HL-60 (cell line): ENCODE results near the gene PPP1R3D.

ENCODE experiments used
- DNase-seq, 2 experiments: peaks; one replicate each; pipeline ENCODE4 v3.0.0-alpha.2; 2010 to 2020; ENCODE audit warnings: low read depth in 1 of 2, low spot score in 1 of 2
- H3K27ac ChIP-seq: fragments of 250-450 bp; sonication (Bioruptor Pico); replicated peaks from 2 replicates; pipeline ENCODE4 v1.5.1; 2020; ENCODE audit warnings: mild to moderate bottlenecking, moderate library complexity
- H3K27me3 ChIP-seq: fragments of 250-450 bp; sonication (Bioruptor Pico); 2 replicates; pipeline ENCODE4 v1.5.1; 2021; ENCODE audit warnings: mild to moderate bottlenecking, moderate library complexity; ENCODE audit not compliant: insufficient read depth, poor library complexity, severe bottlenecking
- H3K4me3 ChIP-seq: replicated peaks from 2 replicates; pipeline ENCODE4 v1.5.1; 2011; ENCODE audit warnings: mild to moderate bottlenecking, control low read depth, low read length; ENCODE audit not compliant: insufficient read depth
- GABPA ChIP-seq: IDR thresholded peaks from 2 replicates; pipeline ENCODE4 v1.6.1; 2012; ENCODE audit warnings: low read depth
- POLR2AphosphoS5 ChIP-seq: IDR thresholded peaks from 2 replicates; pipeline ENCODE4 v1.6.1; 2012; ENCODE audit warnings: low read depth
- SPI1 ChIP-seq: IDR thresholded peaks from 2 replicates; pipeline ENCODE4 v1.6.1; 2012; ENCODE audit warnings: low read depth, mild to moderate bottlenecking, borderline replicate concordance
- TF ChIP-seq, protein P1 (sequence below): IDR thresholded peaks from one replicate; pipeline ENCODE4 v1.5.1; 2011; ENCODE audit warnings: low read length, control low read depth, inconsistent platforms; ENCODE audit not compliant: insufficient read depth
- TF ChIP-seq, protein P2 (sequence below): IDR thresholded peaks from 2 replicates; pipeline ENCODE4 v1.6.1; 2012; ENCODE audit warnings: low read depth; ENCODE audit not compliant: insufficient replicate concordance

Gene PPP1R3D

DNA sequence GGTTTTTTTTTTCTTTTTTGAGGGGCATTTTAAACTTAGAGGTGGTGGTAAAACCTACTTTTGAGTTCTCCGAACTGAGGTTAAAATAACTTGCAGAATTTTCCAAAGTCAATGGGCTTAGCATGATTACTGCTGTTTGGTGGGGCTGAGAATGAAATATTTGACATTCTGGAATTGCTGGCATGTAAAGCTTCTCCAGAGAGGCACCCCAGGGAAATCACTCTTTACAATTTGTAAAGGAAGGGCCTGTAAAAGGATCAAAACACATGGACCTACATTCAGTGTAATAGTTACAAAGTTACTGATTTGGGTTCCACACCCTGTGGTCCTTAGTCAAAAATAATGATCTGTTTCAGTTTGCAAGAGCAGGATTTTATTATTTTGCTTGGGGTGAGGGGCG lies 5.6 kb upstream of the PPP1R3D start:
- Histone ChIP-seq H3K27me3 (no peaks in the 10 kb centered on the region), H3K4me3 (no peak overlapping the region), H3K27ac (no peak overlapping the region)
- TF ChIP-seq, protein P1, sequence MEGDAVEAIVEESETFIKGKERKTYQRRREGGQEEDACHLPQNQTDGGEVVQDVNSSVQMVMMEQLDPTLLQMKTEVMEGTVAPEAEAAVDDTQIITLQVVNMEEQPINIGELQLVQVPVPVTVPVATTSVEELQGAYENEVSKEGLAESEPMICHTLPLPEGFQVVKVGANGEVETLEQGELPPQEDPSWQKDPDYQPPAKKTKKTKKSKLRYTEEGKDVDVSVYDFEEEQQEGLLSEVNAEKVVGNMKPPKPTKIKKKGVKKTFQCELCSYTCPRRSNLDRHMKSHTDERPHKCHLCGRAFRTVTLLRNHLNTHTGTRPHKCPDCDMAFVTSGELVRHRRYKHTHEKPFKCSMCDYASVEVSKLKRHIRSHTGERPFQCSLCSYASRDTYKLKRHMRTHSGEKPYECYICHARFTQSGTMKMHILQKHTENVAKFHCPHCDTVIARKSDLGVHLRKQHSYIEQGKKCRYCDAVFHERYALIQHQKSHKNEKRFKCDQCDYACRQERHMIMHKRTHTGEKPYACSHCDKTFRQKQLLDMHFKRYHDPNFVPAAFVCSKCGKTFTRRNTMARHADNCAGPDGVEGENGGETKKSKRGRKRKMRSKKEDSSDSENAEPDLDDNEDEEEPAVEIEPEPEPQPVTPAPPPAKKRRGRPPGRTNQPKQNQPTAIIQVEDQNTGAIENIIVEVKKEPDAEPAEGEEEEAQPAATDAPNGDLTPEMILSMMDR: no peak
- TF ChIP-seq SPI1: no peak
- TF ChIP-seq POLR2AphosphoS5: no peak
- TF ChIP-seq, protein P2, sequence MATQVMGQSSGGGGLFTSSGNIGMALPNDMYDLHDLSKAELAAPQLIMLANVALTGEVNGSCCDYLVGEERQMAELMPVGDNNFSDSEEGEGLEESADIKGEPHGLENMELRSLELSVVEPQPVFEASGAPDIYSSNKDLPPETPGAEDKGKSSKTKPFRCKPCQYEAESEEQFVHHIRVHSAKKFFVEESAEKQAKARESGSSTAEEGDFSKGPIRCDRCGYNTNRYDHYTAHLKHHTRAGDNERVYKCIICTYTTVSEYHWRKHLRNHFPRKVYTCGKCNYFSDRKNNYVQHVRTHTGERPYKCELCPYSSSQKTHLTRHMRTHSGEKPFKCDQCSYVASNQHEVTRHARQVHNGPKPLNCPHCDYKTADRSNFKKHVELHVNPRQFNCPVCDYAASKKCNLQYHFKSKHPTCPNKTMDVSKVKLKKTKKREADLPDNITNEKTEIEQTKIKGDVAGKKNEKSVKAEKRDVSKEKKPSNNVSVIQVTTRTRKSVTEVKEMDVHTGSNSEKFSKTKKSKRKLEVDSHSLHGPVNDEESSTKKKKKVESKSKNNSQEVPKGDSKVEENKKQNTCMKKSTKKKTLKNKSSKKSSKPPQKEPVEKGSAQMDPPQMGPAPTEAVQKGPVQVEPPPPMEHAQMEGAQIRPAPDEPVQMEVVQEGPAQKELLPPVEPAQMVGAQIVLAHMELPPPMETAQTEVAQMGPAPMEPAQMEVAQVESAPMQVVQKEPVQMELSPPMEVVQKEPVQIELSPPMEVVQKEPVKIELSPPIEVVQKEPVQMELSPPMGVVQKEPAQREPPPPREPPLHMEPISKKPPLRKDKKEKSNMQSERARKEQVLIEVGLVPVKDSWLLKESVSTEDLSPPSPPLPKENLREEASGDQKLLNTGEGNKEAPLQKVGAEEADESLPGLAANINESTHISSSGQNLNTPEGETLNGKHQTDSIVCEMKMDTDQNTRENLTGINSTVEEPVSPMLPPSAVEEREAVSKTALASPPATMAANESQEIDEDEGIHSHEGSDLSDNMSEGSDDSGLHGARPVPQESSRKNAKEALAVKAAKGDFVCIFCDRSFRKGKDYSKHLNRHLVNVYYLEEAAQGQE: no peak
- TF ChIP-seq GABPA: no peak
- no peak for DNase-seq

DNA sequence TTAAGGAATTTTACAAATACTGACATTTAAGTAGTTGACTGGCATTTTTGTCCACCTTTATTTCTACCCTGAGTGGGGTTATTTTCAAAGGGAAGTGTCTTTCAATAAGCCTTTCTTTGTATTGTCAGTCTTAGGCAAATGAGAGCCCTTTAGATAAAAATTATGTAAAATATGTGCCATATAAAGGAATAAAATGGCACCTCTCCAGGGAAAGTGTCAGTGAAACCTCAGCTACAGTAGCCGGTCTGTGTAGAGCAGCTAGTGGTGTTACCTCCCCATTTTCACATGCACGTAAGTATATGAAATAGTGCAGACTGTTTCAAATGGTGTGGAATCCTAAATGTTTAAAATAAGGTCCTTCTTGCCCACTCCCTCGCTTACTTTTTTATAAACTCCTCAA lies 5.1 kb upstream of the PPP1R3D start:
- Histone ChIP-seq H3K27me3 (no peaks in the 10 kb centered on the region), H3K27ac (no peak overlapping the region), H3K4me3 (no peak overlapping the region)
- no peak for TF ChIP-seq POLR2AphosphoS5
- TF ChIP-seq GABPA: no peak
- TF ChIP-seq, protein P2: no peak
- no peak for DNase-seq

DNA sequence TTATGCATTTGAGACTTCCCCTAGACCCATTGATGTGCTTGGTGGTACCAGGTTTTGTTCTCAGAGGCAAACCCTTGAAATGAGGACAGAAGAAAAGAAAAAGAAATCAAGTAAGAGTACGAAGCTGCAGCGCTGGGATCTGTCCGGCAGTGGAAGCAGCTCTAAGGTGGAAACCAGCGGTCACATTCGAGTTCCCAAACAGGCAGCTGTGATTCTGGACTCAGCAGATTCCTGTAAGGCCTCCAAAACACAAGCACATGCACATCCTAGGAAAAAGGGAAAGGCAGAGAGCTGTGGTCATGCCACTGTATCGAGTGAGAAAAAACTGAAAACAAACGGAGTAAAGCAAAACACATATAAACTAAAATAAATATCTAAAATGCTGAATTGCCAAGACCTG lies 4.6 kb upstream of the PPP1R3D start:
- H3K27me3 ChIP-seq: no peaks in the 10 kb centered on the region
- TF ChIP-seq POLR2AphosphoS5: no peak
- TF ChIP-seq, protein P2: no peak
- DNase-seq: no peak
- H3K4me3 ChIP-seq: no peak overlapping the region
- H3K27ac ChIP-seq: no peak overlapping the region

DNA sequence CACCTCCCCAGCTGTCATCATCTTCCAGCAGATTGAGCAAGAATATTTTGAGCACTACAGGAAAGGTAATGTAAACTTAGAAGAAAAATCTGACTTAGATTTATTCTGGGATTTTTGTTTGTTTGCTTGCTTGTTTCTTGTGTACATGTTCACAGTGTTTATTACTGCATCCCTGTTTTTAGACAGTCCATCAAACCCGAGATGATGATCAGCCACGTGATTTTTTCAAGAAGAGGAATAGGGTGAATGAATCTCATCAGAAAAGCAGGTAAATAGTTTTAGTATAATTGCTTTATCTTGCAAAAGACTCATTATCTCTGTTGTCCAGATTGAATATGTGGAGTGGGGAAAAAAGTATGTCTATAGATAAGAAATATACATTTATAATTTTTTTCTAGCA lies 2.1 kb upstream of the PPP1R3D start:
- H3K27ac ChIP-seq: no peak overlapping the region
- 0 out of 2 replicates have a peak, but pooled peaks have one; percentile 6 for TF ChIP-seq SPI1
- TF ChIP-seq, protein P1: no peak
- no peak for DNase-seq
- no peak overlapping the region for H3K4me3 ChIP-seq
- H3K27me3 ChIP-seq: no peaks in the 10 kb centered on the region
